Ramos (cell line): Measurements from ENCODE around the gene COQ5.

ENCODE experiments used
- in situ Hi-C: fragments of 300-500 bp; cut with MboI; formaldehyde crosslinking; loops from one replicate; pipeline ENCODE4 v1.14.3; 2022; ENCODE audit warnings: low sequenced_read_pairs; ENCODE audit not compliant: unreplicated experiment

Gene COQ5

DNA sequence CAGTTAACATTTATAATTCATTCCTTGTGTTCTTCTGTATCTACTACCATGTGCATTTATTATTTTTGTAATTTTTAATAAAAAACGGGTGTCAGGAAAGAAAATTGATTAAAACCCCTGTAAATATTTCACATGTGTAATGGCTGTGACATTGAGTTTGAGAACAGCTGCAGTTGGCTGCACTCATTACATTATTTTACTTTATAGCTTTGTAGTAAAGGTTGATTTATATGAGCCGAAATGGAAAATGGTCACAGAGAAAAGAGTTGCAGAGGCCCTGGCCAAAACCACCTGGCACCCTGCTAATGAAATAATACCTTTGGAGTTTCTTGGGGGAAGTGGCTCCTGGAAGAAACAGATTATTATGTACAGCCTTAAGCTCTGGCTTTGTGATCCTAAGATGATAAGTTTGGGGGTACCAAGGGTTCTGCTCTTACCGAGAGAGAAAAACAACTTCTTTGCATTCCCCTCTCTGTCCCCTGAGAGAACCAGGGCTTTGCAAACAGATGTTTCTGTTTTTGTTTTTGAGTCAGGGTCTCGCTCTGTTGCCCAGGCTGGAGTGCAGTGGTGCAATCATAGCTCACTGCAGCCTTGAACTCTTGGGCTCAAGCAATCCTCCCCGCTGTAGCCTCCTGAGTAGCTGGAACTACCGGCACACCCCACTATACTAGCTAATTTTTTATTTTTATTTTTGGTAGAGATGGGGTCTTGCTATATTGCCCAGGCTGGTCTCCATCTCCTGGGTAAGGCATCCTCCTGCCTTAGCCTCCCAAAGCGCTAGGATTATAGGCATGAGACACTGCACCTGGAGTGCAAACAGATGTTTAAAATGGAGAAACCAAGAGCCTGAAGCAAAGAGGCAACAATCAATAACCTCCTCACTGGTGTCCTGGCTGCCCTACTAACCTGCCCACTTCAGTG lies 42.7 kb downstream of the COQ5 start:
- in situ Hi-C loops = no loop called here

DNA sequence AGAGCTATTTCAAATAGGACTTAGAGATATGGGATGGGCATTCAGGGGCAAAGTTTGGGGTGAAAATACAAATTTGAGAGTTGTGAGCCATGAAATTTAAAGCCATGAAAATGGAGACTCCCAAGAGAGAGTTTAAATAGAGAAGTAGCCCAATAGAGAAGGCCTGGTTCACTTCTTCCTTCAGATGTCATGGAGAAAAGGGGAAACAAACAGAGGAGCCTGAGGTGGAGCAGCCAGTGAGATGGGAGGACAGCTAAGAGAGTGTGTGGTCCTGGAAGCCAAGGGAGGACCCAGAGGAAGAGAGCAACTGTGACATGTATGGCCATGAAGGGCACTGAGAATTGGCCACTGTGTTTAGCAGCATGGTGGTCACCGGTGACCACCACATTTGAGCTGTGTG lies 45.3 kb downstream of the COQ5 start:
- in situ Hi-C loops = no loop called here

DNA sequence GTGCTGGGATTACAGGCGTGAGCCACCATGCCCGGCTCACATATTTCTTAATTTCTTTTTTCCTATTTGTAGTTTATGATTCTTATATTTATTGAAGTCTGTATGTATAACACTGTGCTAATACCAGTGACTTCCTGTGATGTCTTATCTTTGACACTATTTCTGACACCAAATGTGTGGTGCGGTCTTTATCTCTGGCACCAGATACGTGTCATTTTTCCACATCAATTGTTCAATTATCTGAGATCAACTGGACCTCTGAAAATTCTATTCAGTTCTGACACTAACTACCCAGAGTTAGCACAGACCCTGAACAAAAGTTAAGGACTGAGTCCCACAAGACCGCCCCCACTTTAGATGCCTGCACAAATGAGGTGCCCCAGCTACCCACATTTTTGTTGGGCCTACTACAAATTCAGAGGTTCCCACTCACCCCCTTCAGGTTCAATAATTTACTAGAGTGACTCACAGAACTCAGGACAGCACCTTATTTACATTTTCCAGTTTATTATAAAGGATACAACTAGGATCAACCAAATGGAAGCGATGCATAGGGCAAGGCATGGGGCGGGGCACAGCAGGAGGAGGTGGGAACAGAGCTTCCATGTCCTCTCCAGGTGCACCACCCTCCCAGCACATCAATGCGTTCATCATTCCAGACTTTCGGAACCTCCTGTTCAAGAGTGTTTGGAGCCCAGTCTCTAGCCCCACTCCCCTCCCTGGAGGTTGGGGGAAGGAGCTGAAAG lies 47.8 kb downstream of the COQ5 start:
- in situ Hi-C loops = no loop called here

DNA sequence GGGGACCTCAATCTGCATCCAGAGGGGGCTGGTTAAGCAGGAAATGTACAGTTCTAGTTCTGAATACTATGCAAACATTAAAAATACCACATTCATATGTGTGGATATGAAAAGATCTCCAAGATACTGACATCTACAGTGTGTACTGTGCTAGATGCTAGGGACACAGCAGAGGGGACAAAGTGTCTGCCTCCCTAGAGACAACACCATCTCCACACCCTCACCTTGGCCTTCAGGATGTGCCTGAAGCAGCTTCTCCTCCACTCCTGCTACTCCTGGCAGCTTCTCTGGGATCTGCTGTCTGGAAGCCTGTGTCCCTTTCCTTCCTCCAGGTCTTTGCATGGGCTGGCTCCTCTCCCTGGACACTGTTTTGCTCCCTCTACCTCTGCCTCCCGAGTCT lies 48.7 kb downstream of the COQ5 start:
- in situ Hi-C loops = no loop called here

DNA sequence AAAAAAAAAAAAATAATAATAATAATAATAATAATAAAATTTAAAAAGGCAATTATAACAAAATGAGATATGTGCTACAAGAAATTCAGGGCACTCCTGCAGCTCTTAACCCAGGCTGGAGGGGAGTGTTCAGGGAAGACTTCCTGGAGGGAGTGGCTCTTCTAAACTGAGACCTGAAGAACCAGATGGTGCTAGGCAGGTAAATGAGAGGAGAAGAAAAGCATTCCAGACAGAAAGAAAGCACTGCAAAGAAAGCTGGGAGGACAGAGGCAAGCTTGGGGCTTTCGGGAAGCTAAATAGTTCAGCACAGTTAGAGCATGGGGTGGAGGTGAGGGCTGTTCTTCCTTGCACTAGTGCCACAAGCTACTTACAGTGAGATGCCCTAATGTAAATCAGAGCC lies 49.5 kb downstream of the COQ5 start:
- in situ Hi-C loops = no loop called here

DNA sequence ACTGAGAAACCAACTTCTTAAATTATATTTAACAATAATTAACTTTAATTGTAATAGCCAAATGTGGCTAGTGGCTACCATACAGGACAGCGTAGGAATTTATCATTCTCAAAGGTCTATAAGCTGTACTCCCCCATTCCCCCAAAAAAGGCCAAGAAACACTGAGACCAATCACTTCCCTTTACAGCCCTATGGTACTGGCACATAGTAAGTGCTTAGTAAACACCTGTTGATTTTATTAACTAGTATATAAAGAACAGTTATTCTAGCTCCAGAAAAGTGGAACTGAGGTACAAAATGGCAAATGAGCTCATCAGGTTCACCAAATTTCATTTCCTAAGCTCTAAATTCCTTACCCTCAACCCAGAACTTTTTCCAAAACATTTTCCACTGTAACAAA lies 53.3 kb downstream of the COQ5 start:
- in situ Hi-C loops = no loop called here

DNA sequence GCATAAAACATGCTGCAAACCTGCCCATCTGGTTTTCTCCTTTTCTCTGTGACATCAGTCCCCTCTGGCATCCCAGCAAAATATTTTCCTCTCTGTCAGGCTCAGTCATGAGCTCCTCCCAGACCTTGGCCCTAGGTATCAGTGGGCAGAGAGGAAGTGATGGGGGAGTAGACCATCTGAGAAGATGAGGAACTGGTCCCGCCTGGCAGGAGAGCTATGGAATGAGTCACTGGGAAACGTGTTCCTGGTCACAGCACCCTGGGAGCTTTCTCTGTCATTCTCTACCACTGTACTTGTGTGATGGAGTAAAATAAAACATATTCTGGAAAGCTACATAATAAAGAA lies 54.4 kb downstream of the COQ5 start:
- in situ Hi-C loops = no loop called here

DNA sequence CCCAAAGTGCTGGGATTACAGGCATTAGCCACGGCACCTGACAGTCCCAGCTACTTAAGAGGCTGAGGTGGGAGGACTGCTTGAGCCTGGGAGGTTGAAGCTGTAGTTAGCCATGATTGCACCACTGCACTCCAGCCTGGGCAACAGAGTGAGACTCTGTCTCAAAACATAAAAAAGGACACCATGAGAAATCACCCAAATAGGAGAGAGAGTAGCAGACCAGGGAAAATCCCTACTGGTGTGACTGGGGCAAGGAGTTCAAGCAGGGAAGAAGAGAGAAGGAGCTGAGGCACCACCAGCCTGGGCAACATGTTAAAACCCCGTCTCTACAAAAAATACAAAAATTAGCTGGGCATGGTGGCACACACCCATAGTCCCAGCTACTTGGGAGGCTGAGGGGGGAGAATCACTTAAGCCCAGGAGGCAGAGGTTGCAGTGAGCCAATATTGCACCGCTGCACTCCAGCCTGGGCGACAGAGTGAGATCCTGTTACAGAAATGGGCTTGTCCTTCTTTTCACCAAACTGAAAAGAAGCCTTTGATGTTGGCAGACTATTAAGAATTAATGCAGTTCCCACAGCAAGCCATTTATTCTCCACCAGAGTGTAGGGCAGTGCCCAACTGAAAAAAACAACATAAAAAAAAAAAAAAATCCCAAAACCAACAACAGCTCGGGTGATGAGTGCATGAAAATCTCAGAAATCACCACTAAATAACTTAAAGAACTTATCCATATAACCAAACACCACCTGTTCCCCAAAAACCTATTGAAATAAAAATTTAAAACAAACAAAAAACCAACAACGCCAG lies 54.9 kb downstream of the COQ5 start:
- in situ Hi-C loops = no loop called here

DNA sequence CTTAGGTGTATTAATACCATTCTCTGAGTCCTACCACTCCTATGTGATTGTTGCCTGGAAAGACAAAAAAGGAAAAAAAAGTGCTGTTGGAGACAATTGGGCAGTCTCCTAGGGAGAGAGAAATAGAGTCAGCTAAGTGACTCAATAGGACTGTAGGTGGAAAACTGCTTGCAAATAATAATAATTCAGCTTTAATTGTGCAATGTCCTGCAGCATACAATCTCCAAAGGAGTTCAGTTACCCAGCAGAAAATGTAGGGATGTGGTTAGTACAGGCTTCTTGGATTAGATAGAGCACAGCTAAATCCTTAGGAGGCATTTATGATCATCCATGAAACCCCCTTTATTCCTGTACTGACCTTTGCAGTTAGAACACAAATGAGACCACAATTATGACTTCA lies 56.4 kb downstream of the COQ5 start:
- in situ Hi-C loops = no loop called here

DNA sequence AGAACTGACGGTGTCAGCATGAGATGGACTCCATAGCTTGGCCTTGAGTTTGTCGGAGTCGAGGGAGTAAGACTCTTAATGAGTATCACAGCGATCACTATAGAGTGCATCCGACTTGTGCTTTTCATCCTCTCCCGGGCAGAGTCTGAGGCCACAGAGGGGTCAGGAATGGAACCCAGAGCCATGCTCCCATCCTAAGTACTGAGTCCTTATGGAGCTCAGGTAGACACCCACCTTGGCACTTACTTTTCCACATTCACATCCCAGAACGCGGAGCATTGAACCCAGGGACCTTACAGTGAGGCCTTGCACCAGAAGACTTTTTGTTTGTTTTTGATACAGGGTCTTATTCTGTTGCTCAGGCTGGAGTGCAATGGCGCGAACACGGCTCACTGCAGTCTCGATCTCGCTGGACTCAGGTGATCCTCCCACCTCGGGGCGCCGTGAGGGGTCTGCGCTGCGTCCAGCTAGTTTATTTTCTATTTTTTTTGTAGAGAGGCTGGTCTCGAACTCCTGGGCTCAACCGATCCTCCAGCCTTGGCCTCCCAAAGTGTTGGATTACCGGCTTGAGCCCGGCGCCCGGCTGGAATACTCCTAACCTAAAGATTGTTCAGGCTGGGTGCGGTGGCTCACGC lies 58.7 kb downstream of the COQ5 start:
- in situ Hi-C loops = no loop called here

DNA sequence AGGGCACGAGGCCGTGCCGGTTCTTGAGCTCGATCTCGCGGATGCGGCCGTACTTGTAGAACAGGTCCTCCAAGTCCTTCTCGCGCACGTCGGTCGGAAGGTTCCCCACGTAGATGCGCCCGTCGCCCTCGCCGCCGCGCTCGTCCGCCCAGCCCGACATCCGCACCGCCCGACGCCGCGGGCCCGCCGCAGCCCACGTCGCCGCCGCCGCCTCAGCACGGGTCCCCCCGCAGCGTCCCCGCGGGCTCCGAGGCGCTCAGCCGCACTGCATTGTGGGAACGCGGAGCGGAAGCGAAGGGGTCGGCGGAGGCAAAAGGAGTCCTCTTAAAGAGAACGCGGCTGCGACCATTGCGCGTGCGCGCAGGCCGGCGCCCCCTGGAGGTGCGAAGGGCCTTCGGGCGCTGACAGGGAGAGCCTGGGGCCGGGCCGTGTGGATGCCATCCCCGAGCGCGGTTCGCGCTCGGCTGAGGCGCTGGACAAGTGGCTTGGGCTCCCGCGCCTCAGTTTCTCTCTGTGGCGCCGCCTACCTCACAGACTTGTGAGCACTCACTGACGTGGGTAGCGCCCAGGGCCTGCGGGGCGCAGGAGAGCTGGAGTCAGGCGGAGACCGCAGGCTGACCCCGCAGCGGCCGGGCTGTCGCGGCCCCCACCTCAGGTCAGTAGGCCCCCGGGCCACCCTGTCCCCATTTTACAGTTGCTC lies 59.4 kb downstream of the COQ5 start, which contains the start of gene SRSF9:
SRSF9 (minus strand) TSS at position 299 of the 700 bp plus-strand sequence; CDS start at position 160, 139 bp downstream.
- in situ Hi-C loops = no loop called here

DNA sequence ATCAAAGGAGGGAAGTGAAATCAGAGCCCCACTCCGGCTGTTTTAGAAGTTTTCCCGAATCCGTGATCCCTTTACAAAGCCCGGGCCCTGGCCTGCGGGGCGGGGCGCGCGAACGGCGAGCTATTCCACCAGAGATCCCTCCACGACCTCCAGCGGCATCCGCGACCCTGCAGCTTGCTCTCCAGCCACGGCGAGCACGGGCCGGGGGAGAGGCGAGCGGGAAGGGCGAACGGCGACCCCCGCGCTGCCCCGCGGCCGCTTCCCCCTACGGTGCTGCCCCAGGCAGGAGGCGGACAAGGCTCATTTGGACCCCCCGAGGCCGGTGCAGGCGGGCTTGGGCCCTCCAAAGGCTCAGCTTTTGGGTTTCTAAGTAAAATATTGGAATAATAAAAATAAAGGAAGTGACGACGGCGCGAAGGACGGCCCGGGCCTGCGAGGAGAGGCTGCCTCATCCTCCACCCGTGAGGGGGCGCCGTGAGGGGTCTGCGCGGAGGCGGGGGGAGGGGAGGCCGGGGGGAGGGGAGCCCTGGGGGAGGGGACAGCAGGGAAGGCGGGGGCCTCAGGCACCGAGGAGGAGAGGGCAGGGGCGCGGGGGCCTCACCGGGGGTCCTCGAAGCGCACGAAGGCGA lies 60.0 kb downstream of the COQ5 start:
- in situ Hi-C loops = no loop called here

DNA sequence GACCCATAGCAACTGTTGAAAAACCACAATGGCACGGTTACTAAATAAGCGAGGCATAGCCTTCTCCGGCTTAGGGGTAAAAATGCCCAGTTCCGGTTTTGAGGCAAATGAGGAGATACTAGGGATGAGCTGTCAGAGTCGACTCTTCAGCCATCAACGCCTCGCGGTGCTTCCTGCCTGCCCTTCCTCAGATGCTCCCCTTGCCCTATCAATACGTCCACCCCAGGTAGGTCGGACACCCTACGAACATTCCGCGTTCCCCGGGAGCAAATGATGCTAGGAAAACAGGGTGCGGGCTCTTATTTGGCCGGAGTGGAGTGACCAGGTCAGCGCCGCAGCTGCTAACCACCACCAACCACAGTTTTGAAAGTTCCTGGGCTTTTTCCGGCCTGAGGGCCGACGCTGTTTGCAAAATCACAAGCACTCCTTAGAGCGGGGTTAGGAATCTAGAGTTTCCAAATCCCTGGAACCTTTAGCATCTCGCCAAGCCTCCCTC lies 60.6 kb downstream of the COQ5 start:
- in situ Hi-C loops = no loop called here

DNA sequence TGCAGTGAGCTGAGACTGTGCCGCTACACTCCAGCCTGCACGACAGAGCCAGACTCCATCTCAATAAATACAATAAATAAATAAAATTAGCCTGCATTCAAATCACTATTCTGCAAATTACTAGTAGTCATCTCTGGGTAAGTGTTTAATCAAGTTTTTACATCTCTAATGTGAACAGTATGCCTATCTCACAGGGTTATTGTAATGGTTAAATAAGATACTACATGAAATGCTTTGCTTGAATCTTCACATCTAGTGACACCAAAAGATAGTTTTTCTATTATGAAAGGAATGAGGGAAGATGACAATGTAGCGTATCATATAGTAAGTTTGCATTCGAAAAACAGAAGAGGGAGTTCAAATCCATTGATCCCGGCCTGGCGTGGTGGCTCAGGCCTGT lies 61.5 kb downstream of the COQ5 start:
- in situ Hi-C loops = no loop called here

DNA sequence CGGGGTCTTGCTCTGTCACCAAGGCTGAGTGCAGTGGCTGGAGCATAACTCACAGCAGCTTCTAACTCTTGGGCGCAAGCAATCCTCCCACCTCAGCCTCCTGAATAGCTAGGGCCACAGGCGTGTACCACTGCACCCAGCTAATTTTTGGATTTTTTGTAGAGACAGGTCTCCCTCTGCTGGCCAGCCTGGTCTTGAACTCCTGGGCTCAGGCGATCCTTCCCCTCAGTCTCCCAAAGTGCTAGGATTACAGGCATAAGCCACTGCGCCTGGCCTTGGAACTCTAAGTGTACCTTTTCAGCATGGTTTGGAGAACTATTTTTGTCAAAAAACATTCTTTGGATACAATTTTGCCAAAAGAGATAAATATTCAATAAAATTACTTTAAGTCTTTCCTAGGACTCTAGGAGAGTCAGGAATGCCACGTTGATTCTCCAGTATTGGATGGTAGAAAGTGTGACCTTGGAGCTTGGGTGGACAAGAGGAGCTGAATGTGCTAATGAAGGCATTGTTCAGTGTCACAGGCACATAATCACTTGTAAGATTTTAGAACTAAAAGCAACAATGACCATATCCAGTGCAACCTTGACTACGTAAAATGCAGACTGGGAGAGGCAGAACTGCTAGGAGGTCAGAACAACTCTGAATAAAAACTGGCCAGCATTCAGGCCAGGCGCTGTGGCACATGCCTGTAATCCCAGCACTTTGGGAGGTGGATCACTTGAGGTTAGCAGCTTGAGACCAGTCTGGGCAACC lies 62.2 kb downstream of the COQ5 start:
- in situ Hi-C loops = no loop called here

DNA sequence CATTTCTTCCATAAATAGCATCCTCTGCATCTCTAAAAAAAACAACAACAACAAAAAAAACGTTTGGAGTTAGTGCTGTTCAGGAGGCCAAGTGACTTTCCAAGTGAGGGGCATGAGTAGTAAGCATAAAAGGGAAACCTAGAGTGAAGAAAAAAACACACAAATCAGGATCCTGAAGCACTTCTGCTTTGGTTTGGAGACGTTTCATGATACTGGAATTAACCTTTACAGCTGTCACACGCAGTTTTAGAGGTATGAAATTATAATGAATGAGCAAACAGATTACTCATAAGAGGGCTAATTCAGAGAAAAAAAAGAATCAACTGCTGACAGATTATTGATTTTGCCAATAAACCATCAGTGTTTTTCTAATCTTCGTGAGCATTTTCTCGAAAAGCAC lies 63.2 kb downstream of the COQ5 start:
- in situ Hi-C loops = no loop called here

DNA sequence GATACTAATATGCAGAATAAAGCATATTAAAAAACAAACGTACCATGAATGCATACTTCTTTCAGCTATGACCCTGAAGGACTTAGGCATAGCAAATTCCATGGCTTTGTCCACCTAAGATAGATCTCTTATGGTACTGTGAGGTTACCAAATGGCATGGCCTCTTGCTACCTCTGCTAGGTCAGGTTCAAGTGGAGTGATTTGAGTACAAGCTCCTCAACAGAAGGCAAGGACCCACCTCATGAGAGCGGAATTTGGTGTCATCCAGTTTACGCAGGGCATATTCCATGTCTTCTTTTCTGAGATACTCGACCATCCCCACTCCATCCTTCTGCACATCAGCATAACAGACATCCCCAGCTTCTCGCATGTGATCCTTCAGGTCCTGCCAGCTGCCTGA lies 65.2 kb downstream of the COQ5 start:
- in situ Hi-C loops = no loop called here

DNA sequence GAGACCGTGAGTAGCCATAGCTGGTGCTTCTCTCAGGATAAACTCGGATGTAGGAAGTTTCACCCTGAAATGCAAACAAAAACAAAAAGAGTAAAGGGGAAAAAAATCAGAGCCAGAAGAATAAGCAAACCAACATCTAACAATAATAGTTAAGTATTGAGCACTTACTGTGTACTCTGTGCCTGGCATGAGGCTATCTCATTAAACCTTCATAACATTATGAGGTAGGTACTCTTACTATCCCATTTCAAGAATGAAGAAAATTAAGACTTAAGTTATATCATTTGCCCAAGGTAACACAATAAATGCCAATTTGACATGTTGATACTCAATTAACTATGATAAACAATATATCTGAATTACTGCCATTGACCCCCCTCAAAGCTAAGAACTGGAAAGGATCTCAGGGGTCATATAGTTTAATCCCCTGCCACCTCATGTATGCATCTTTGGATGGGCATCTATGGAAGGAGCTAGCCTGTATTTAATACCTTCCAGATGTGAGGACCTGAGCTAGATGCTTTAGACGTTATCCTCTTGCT lies 66.8 kb downstream of the COQ5 start:
- in situ Hi-C loops = no loop called here
